Keratinocyte (primary cell): ENCODE measurements around the gene RGS3. TPM values are rescaled to one million over a fixed set of nuclear protein-coding genes. Genes with fewer than 3 reads are reported as not detected.

Experiments used
- DNase-seq: peaks from one replicate; pipeline ENCODE4 v3.0.0-alpha.2; 2011; ENCODE audit warnings: low read depth, missing footprints, low spot score
- FAIRE-seq: peaks from 2 replicates; lab custom pipeline; 2011; peaks lifted over from hg19 to GRCh38; lab: Jason Lieb, UNC
- H2AFZ ChIP-seq: 2 replicates; pipeline ENCODE4 v1.6.0; 2012; ENCODE audit warnings: low read length, control low read depth, inconsistent platforms; ENCODE audit not compliant: control insufficient read depth
- H3K27ac ChIP-seq: 2 replicates; pipeline ENCODE4 v1.5.1; 2011; ENCODE audit warnings: low read length; ENCODE audit not compliant: control insufficient read depth, insufficient read depth
- H3K27me3 ChIP-seq: 3 replicates; pipeline ENCODE4 v1.6.0; 2011; ENCODE audit warnings: low read length; ENCODE audit not compliant: control insufficient read depth, insufficient read depth; ENCODE audit errors: extremely low read depth
- H3K36me3 ChIP-seq, 2 experiments: 2 replicates in 1 of 2; 3 replicates in 1 of 2; pipeline ENCODE4 v1.5.1; 2011; ENCODE audit warnings: low read length in 2 of 2, mild to moderate bottlenecking in 1 of 2; ENCODE audit not compliant: control insufficient read depth in 2 of 2, insufficient read depth in 2 of 2; ENCODE audit errors: extremely low read depth in 1 of 2
- H3K4me1 ChIP-seq: 3 replicates; pipeline ENCODE4 v1.5.1; 2011; ENCODE audit warnings: low read length; ENCODE audit not compliant: control insufficient read depth, insufficient read depth; ENCODE audit errors: extremely low read depth
- H3K4me2 ChIP-seq: 3 replicates; pipeline ENCODE4 v1.6.0; 2011; ENCODE audit warnings: low read depth, low read length; ENCODE audit not compliant: control insufficient read depth, insufficient read depth; ENCODE audit errors: extremely low read depth
- H3K4me3 ChIP-seq, 3 experiments: fragments of 200-600 bp in 1 of 3; sonication (generic) in 1 of 3; 2 replicates in 2 of 3; 3 replicates in 1 of 3; pipeline ENCODE4 v1.5.1; 2011 to 2016; ENCODE audit warnings: low read length in 3 of 3, mild to moderate bottlenecking in 3 of 3, control low read depth in 2 of 3, inconsistent platforms in 1 of 3, low read depth in 1 of 3, mixed read lengths in 1 of 3, mixed run types in 1 of 3, moderate library complexity in 1 of 3; ENCODE audit not compliant: control insufficient read depth in 2 of 3, insufficient read depth in 2 of 3; ENCODE audit errors: extremely low read depth in 1 of 3
- H3K79me2 ChIP-seq: 2 replicates; pipeline ENCODE4 v1.6.0; 2012; ENCODE audit warnings: low read length; ENCODE audit not compliant: control insufficient read depth, insufficient read depth
- H3K9ac ChIP-seq: 3 replicates; pipeline ENCODE4 v1.6.0; 2011; ENCODE audit warnings: low read length; ENCODE audit not compliant: control insufficient read depth, insufficient read depth; ENCODE audit errors: extremely low read depth
- H3K9me1 ChIP-seq: 3 replicates; pipeline ENCODE4 v1.6.0; 2011; ENCODE audit warnings: low read length; ENCODE audit not compliant: control insufficient read depth, insufficient read depth; ENCODE audit errors: extremely low read depth
- H3K9me3 ChIP-seq: 2 replicates; pipeline ENCODE4 v1.5.1; 2012; ENCODE audit warnings: low read depth, low read length; ENCODE audit not compliant: control insufficient read depth
- H4K20me1 ChIP-seq: 3 replicates; pipeline ENCODE4 v1.6.0; 2011; ENCODE audit warnings: low read length; ENCODE audit not compliant: control insufficient read depth, insufficient read depth; ENCODE audit errors: extremely low read depth
- EZH2 ChIP-seq: IDR thresholded peaks from one replicate; pipeline ENCODE4 v1.6.1; 2012; ENCODE audit warnings: inconsistent platforms, mild to moderate bottlenecking, low read length, moderate library complexity
- dilution Hi-C: fragments of 300-500 bp; cut with MboI; formaldehyde crosslinking; loops from one replicate; pipeline ENCODE4 v1.7.0; 2020; ENCODE audit warnings: low sequenced_read_pairs; ENCODE audit not compliant: extremely low pct_ligation_motif_present
- polyA plus RNA-seq, 5 experiments: library from polyadenylated mRNA; depleted of rRNA in 3 of 5; stranded (reverse) in 3 of 5; stranded (forward) in 1 of 5; unstranded in 1 of 5; fragments of >200 nt; gene quantifications; 1 replicate in 1 of 5; 2 replicates in 3 of 5; 3 replicates in 1 of 5; pipeline versions ENCODE4 v1.2.1 to v1.2.3, GENCODE V29; 2011 to 2012; ENCODE audit warnings: missing spikeins in 2 of 5, low read depth in 1 of 5, low replicate concordance in 1 of 5
- TF ChIP-seq, protein P1 (sequence below), 3 experiments: IDR thresholded peaks in 1 of 3; conservative IDR thresholded peaks in 1 of 3; optimal IDR thresholded peaks in 1 of 3; 2 replicates in 2 of 3; 3 replicates in 1 of 3; pipeline versions ENCODE3 to v1.5.1; 2011; ENCODE audit warnings: low read length in 3 of 3, mild to moderate bottlenecking in 3 of 3, moderate library complexity in 2 of 3, control low read depth in 1 of 3, inconsistent platforms in 1 of 3; ENCODE audit not compliant: insufficient read depth in 2 of 3; ENCODE audit errors: extremely low read depth in 1 of 3

RGS3 gene
- polyA plus RNA-seq, 1 donor (not counting 4 experiments of a cell fraction or from before 2014, with no cell fraction given), result 19.6 TPM

DNA sequence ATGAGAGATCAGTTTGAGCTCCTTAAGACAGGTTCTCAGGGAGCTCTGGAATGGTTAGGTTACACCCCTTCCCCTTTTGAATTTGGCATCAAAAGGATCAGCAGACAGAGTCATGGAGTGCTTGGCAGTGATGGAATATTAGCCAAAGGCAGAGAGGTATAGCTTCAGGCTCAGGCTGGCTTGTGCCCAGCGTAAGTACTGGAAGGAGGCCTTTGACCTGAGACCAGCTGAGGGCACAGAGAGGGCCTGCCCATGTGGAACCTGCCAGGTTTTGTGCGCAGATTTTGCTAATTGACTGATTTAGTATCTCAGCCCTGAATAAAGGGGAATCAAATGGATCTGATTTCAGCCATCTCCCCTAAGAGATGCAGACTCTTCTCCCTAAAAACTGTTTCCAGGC, 81.5 kb downstream of the RGS3 start:
- H3K4me3 ChIP-seq, result no peak overlapping the region
- TF ChIP-seq, protein P1, sequence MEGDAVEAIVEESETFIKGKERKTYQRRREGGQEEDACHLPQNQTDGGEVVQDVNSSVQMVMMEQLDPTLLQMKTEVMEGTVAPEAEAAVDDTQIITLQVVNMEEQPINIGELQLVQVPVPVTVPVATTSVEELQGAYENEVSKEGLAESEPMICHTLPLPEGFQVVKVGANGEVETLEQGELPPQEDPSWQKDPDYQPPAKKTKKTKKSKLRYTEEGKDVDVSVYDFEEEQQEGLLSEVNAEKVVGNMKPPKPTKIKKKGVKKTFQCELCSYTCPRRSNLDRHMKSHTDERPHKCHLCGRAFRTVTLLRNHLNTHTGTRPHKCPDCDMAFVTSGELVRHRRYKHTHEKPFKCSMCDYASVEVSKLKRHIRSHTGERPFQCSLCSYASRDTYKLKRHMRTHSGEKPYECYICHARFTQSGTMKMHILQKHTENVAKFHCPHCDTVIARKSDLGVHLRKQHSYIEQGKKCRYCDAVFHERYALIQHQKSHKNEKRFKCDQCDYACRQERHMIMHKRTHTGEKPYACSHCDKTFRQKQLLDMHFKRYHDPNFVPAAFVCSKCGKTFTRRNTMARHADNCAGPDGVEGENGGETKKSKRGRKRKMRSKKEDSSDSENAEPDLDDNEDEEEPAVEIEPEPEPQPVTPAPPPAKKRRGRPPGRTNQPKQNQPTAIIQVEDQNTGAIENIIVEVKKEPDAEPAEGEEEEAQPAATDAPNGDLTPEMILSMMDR (optimal IDR thresholded peaks at IDR 0.05 in 1 of 3, IDR thresholded peaks at IDR 0.05 in 1 of 3, conservative IDR thresholded peaks at IDR 0.05 in 1 of 3; ENCODE audit: extremely low read depth in 1 of 3, insufficient read depth in 2 of 3, low read length in 3 of 3), result no peak
- TF ChIP-seq EZH2, result no peak
- FAIRE-seq (no peak), DNase-seq (no peak)
- H3K4me1 ChIP-seq, result peaks cover 10% of the 10 kb centered on the region
- no peaks in the 10 kb centered on the region for H4K20me1 ChIP-seq
- peaks cover 7% of the 10 kb centered on the region for H3K27me3 ChIP-seq
- no peaks in the 10 kb centered on the region for H3K79me2 ChIP-seq
- H3K9ac ChIP-seq, result no peak overlapping the region
- no peaks in the 10 kb centered on the region for H3K9me1 ChIP-seq
- no peak overlapping the region for H3K4me2 ChIP-seq
- H3K27ac ChIP-seq, result no peak overlapping the region
- H2AFZ ChIP-seq, result no peak overlapping the region
- H3K36me3 ChIP-seq, result no peaks in the 10 kb centered on the region
- H3K9me3 ChIP-seq, result no peaks in the 10 kb centered on the region
- dilution Hi-C loops, result no loop called here

DNA sequence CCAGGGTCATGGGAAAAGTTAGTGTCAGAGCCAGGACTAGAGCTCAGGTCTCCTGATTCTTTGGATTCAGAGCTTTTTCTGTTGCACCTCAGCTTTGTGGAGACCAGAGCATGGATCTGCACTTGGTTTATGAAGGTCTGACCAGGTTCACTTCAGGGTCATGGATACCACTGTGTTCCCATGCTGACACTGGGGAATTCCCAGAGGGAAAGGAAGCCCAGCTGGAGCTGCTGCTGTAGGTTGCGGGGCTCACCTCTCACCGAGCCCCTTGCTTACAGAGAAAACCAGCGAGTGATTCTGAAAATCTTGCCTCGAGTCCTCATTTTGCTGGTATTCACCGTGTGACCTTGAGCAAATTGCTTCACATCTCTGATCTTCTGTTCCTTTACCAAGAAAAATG, 83.0 kb downstream of the RGS3 start:
- TF ChIP-seq, protein P1 (optimal IDR thresholded peaks at IDR 0.05 in 1 of 3, IDR thresholded peaks at IDR 0.05 in 1 of 3, conservative IDR thresholded peaks at IDR 0.05 in 1 of 3; ENCODE audit: extremely low read depth in 1 of 3, insufficient read depth in 2 of 3, low read length in 3 of 3), result no peak
- no peak for TF ChIP-seq EZH2
- Histone ChIP-seq H3K4me1 (peaks cover 10% of the 10 kb centered on the region), H3K36me3 (no peaks in the 10 kb centered on the region), H3K9me1 (no peaks in the 10 kb centered on the region), H3K4me3 (no peak overlapping the region), H3K9me3 (no peaks in the 10 kb centered on the region), H3K27me3 (peaks cover 7% of the 10 kb centered on the region), H3K9ac (no peak overlapping the region), H4K20me1 (no peaks in the 10 kb centered on the region), H3K4me2 (no peak overlapping the region), H2AFZ (no peak overlapping the region), H3K79me2 (no peaks in the 10 kb centered on the region), H3K27ac (no peak overlapping the region)
- dilution Hi-C loops, result no loop called here
- DNase-seq (no peak), FAIRE-seq (no peak)
